Transverse colon (tissue), 4 donors: ENCODE data around the gene ARHGAP10.

Experiments used
- POLR2A ChIP-seq: fragments of 450-650 bp; IDR thresholded peaks from one replicate; pipeline ENCODE4 v1.6.1; 2016; ENCODE audit warnings: antibody characterized with exemption, mild to moderate bottlenecking, moderate library complexity
- POLR2AphosphoS5 ChIP-seq, 3 donors: sonication (generic); formaldehyde crosslinking; IDR thresholded peaks; one replicate each; pipeline ENCODE4 v1.6.1; 2016; ENCODE audit warnings: antibody characterized with exemption in 3 of 3
- TF ChIP-seq, protein P1 (sequence below), 5 experiments: fragments of 200-600 bp in 3 of 5; fragments of 450-650 bp in 2 of 5; sonication (generic) in 3 of 5; IDR thresholded peaks; 1 replicate in 2 of 5; 2 replicates in 3 of 5; pipeline ENCODE4 v1.5.1; 2016 to 2017; ENCODE audit warnings: antibody characterized with exemption in 5 of 5, inconsistent platforms in 3 of 5, mild to moderate bottlenecking in 2 of 5, moderate library complexity in 1 of 5

DNA sequence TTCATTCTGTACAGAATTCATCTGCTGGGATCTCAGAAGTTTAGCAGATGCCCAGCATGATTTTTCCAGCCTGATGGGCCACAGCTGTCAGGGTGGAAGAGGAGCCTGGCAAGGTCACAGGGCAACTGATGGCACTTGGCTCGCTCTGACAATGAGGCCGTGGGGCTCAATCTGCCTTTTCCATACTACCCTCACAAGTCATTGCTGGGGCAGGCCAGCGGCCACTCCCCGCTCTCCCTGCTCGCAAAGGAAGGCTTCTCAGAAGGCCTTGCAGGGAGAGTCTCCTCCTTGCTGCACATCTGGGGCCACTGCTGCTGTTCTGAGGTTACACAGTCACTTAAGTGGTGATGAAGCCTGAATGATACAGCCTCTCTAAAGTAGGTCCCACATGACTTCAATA, 361.2 kb downstream of the ARHGAP10 start:
- TF ChIP-seq POLR2A (no peak), POLR2AphosphoS5 (IDR thresholded peaks at IDR 0.05) (no peak)
- TF ChIP-seq, protein P1, sequence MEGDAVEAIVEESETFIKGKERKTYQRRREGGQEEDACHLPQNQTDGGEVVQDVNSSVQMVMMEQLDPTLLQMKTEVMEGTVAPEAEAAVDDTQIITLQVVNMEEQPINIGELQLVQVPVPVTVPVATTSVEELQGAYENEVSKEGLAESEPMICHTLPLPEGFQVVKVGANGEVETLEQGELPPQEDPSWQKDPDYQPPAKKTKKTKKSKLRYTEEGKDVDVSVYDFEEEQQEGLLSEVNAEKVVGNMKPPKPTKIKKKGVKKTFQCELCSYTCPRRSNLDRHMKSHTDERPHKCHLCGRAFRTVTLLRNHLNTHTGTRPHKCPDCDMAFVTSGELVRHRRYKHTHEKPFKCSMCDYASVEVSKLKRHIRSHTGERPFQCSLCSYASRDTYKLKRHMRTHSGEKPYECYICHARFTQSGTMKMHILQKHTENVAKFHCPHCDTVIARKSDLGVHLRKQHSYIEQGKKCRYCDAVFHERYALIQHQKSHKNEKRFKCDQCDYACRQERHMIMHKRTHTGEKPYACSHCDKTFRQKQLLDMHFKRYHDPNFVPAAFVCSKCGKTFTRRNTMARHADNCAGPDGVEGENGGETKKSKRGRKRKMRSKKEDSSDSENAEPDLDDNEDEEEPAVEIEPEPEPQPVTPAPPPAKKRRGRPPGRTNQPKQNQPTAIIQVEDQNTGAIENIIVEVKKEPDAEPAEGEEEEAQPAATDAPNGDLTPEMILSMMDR (IDR thresholded peaks at IDR 0.05): no peak
